Karpas-422 (cell line): ENCODE measurements around the gene MXD4. TPM values are rescaled to one million over a fixed set of nuclear protein-coding genes. Genes with fewer than 3 reads are reported as not detected.

Source experiments
- small RNA-seq: library from RNA; depleted of rRNA; stranded (forward); fragments of <200 nt; gene quantifications from one replicate; pipeline ENCODE3, GENCODE V24; 2014
- total RNA-seq: library from RNA; depleted of rRNA; stranded (reverse); fragments of >200 nt; shearing (Covaris generic); gene quantifications from 2 replicates; pipeline ENCODE4 v1.2.3, GENCODE V29; 2014; ENCODE audit warnings: low replicate concordance; rRNA removed

The MXD4 gene
- total RNA-seq, 1 experiment from 2014 or later: 33.2 TPM

Small RNA genes lying within 50 kb of the gene (small RNA-seq; reads per million reads assigned to genes)
- not detected for gene COX6B1P5

Other genes starting within 250 kb of the MXD4 start
- not detected in 2 replicates for gene NAT8L, start 202.8 kb downstream of the MXD4 start, total RNA-seq
- gene HAUS3, start 20.0 kb downstream of the MXD4 start, total RNA-seq: 13.7 and 14.6 TPM in 2 replicates
- 2.7 and 4.3 TPM in 2 replicates for gene POLN, start 20.0 kb downstream of the MXD4 start, total RNA-seq
- 2.0 TPM in 2 replicates for gene ZFYVE28, start 156.5 kb upstream of the MXD4 start, total RNA-seq
- gene CFAP99, start 156.8 kb upstream of the MXD4 start, total RNA-seq: 0.67 TPM in 1 of 2 replicates, not detected in the other
- 67.6 and 84.8 TPM in 2 replicates for gene RNF4, start 207.0 kb upstream of the MXD4 start, total RNA-seq